Measurements from ENCODE around the gene MIGA1.

Gene MIGA1

DNA sequence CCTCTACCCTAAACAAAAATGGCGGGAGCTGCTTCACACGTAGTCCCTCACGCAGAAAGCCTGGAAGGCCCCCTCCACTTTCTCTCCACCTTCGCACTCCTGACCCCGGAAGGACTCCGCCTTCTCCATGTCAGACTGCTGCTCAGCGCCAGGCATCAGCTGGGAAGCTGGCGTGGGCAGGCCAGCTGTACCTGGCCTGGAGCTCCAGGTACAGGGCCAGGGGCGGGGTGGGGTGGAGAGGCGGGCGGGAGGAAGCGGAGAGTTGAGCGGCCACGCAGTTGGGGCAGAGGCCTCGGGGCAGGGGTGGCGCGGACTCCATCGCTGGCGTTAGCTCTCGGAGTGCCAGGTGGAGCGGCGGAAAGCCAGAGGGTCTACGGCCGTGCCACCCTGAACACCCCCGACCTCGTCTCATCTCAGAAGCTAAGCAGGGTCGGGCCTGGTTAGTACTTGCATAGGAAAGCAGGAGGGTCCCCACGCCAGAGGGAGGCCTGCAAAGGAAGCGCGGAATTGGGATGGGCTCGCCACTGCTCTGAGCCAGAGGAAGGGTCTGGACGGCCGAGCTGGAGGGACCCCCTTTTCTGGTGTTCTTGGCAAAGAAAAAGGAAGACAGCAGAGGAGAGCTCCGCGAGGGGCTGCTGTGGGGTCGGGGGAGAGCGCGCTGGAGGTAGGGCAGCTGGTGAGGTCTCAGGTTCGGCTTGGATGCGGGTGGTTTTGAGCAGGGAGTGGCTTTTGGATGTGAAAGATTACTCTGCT, at the start of gene MIGA1:
MIGA1 (plus strand) TSS at position 121 of the 753 bp plus-strand sequence. CDS start 3,604 bp downstream, outside the sequence.
- TF ChIP-seq EZH2phosphoT487 (IDR thresholded peaks at IDR 0.05; ENCODE audit: low read depth), result no peak
- TF ChIP-seq, protein P1, sequence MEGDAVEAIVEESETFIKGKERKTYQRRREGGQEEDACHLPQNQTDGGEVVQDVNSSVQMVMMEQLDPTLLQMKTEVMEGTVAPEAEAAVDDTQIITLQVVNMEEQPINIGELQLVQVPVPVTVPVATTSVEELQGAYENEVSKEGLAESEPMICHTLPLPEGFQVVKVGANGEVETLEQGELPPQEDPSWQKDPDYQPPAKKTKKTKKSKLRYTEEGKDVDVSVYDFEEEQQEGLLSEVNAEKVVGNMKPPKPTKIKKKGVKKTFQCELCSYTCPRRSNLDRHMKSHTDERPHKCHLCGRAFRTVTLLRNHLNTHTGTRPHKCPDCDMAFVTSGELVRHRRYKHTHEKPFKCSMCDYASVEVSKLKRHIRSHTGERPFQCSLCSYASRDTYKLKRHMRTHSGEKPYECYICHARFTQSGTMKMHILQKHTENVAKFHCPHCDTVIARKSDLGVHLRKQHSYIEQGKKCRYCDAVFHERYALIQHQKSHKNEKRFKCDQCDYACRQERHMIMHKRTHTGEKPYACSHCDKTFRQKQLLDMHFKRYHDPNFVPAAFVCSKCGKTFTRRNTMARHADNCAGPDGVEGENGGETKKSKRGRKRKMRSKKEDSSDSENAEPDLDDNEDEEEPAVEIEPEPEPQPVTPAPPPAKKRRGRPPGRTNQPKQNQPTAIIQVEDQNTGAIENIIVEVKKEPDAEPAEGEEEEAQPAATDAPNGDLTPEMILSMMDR (IDR thresholded peaks at IDR 0.05; ENCODE audit: low read depth, low read length), result no peak
- Histone ChIP-seq H3K9ac (ENCODE audit: low read length) (peak within 1 kb of the TSS; percentile 75), H3K4me1 (ENCODE audit: low read length) (peaks cover 8% of the 10 kb centered on the region), H3K9me3 (ENCODE audit: insufficient read depth, low read length) (no peaks in the 10 kb centered on the region), H4K20me1 (ENCODE audit: insufficient read depth, low read length) (no peaks in the 10 kb centered on the region), H3K4me2 (ENCODE audit: low read length) (peak within 1 kb of the TSS; percentile 95), H2AFZ (ENCODE audit: low read depth, low read length) (peak within 1 kb of the TSS; percentile 98), H3K79me2 (ENCODE audit: low read length) (peaks cover 17% of the 10 kb centered on the region), H3K36me3 (replicated peaks; ENCODE audit: low read depth, low read length) (peaks cover 3% of the 10 kb centered on the region), H3K27me3 (ENCODE audit: low read depth, low read length) (peaks cover 18% of the 10 kb centered on the region), H3K4me3 (ENCODE audit: low read length) (peak within 1 kb of the TSS; percentile 99), H3K27ac (ENCODE audit: low read length) (no peak within 1 kb of the TSS)

GRCh38 chr1:77732090-77732489, 47.4 kb upstream of the MIGA1 start:
- TF ChIP-seq, protein P1 (IDR thresholded peaks at IDR 0.05; ENCODE audit: low read depth, low read length), result no peak
- TF ChIP-seq EZH2phosphoT487 (IDR thresholded peaks at IDR 0.05; ENCODE audit: low read depth), result no peak
- Histone ChIP-seq H3K4me2 (ENCODE audit: low read length) (no peak overlapping the region), H3K27me3 (ENCODE audit: low read depth, low read length) (no peaks in the 10 kb centered on the region), H3K9ac (ENCODE audit: low read length) (no peak overlapping the region), H3K4me3 (ENCODE audit: low read length) (no peak overlapping the region), H3K36me3 (replicated peaks; ENCODE audit: low read depth, low read length) (no peaks in the 10 kb centered on the region), H3K9me3 (ENCODE audit: insufficient read depth, low read length) (no peaks in the 10 kb centered on the region), H3K27ac (ENCODE audit: low read length) (no peak overlapping the region), H4K20me1 (ENCODE audit: insufficient read depth, low read length) (no peaks in the 10 kb centered on the region), H3K4me1 (ENCODE audit: low read length) (no peaks in the 10 kb centered on the region), H3K79me2 (ENCODE audit: low read length) (no peaks in the 10 kb centered on the region), H2AFZ (ENCODE audit: low read depth, low read length) (no peak overlapping the region)

GRCh38 chr1:77739235-77739634, 40.2 kb upstream of the MIGA1 start:
- peaks cover 8% of the 10 kb centered on the region for H3K79me2 ChIP-seq (ENCODE audit: low read length)
- no peak overlapping the region for H3K4me3 ChIP-seq (ENCODE audit: low read length)
- no peak overlapping the region for H3K4me2 ChIP-seq (ENCODE audit: low read length)
- H3K36me3 ChIP-seq (replicated peaks; ENCODE audit: low read depth, low read length), result peaks cover 2% of the 10 kb centered on the region
- H3K4me1 ChIP-seq (ENCODE audit: low read length), result no peaks in the 10 kb centered on the region
- no peaks in the 10 kb centered on the region for H3K27me3 ChIP-seq (ENCODE audit: low read depth, low read length)
- H4K20me1 ChIP-seq (ENCODE audit: insufficient read depth, low read length), result peaks cover 4% of the 10 kb centered on the region; the same call in 1 of the 2 replicates
- H3K9ac ChIP-seq (ENCODE audit: low read length), result no peak overlapping the region
- H2AFZ ChIP-seq (ENCODE audit: low read depth, low read length), result no peak overlapping the region
- no peak overlapping the region for H3K27ac ChIP-seq (ENCODE audit: low read length)
- H3K9me3 ChIP-seq (ENCODE audit: insufficient read depth, low read length), result no peaks in the 10 kb centered on the region
- TF ChIP-seq, protein P1 (IDR thresholded peaks at IDR 0.05; ENCODE audit: low read depth, low read length), result no peak
- TF ChIP-seq EZH2phosphoT487 (IDR thresholded peaks at IDR 0.05; ENCODE audit: low read depth), result no peak

DNA sequence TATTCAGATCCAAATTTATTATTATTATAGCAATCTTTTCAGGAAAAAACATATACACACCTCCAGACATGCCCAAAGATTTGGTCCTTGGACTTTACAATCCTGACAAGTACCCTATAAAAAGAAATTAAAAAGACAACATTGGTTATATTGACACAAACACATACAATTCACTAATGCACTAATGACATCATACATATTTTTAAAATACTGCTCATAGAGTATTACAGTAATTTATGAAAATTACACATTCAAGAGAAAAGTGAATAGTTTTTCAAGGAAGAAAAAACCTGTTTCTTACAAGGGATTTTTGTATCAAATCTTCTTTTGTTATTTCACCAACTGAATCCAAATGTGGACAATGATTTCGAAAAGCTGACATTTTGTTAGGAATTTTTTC, 38.1 kb upstream of the MIGA1 start:
- no peak for TF ChIP-seq EZH2phosphoT487 (IDR thresholded peaks at IDR 0.05; ENCODE audit: low read depth)
- TF ChIP-seq, protein P1 (IDR thresholded peaks at IDR 0.05; ENCODE audit: low read depth, low read length), result no peak
- Histone ChIP-seq H3K4me1 (ENCODE audit: low read length) (no peaks in the 10 kb centered on the region), H3K4me2 (ENCODE audit: low read length) (no peak overlapping the region), H3K27me3 (ENCODE audit: low read depth, low read length) (no peaks in the 10 kb centered on the region), H3K4me3 (ENCODE audit: low read length) (no peak overlapping the region), H3K9ac (ENCODE audit: low read length) (no peak overlapping the region), H4K20me1 (ENCODE audit: insufficient read depth, low read length) (peaks cover 4% of the 10 kb centered on the region; the same call in 1 of the 2 replicates), H3K27ac (ENCODE audit: low read length) (no peak overlapping the region), H2AFZ (ENCODE audit: low read depth, low read length) (no peak overlapping the region), H3K36me3 (replicated peaks; ENCODE audit: low read depth, low read length) (peaks cover 2% of the 10 kb centered on the region), H3K9me3 (ENCODE audit: insufficient read depth, low read length) (no peaks in the 10 kb centered on the region), H3K79me2 (ENCODE audit: low read length) (peaks cover 8% of the 10 kb centered on the region)

Measured in OCI-LY3 (cell line).